HG03108 (cell line): ENCODE measurements around the gene SPCS2.
"Not testable (repeated sequence)": the region's sequence is repeated elsewhere in the genome, so short reads cannot be mapped to it uniquely, and the experiment has no call there.

Experiments
- ATAC-seq: cut with Tn5 transposase; IDR thresholded peaks from one replicate; pipeline ENCODE4 v1.9.1; 2021; ENCODE audit warnings: moderate library complexity; ENCODE audit not compliant: unreplicated experiment

Gene SPCS2

DNA sequence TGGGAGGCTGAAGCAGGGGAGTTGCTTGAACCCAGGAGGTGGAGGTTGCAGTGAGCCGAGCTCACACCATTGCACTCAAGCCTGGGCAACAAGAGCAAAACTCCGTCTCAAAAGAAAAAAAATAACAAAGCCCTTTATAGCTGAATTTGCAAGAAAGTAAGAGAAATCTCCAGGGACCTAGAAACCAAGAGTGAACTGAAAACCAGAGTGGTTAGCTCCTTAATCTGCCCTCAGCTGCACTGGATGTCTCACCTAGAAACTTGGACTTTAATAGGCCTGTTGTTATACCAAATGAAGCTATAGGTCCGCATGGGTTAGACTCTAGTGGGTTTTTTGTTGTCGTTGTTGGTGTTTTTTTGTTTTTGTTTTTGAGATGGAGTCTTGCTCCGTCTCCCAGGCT lies 43.8 kb downstream of the SPCS2 start:
- no peak for ATAC-seq

DNA sequence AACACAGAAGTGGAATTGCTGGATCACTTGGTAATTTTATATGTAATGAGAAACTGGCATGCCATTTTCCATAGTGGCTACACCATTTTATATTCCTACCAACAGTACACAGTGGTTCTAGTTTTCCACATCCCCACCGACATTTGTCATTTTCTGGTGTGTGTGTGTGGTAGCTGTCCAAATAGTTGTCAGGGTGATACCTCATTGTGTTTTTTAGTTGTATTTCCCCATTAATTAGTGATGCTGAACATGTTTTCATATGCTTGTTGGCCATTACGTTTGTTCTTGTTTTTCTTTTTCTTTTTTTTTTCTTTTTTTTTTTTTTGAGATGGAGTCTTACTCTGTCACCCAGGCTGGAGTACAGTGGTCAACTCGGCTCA lies 51.9 kb downstream of the SPCS2 start:
- no peak for ATAC-seq

DNA sequence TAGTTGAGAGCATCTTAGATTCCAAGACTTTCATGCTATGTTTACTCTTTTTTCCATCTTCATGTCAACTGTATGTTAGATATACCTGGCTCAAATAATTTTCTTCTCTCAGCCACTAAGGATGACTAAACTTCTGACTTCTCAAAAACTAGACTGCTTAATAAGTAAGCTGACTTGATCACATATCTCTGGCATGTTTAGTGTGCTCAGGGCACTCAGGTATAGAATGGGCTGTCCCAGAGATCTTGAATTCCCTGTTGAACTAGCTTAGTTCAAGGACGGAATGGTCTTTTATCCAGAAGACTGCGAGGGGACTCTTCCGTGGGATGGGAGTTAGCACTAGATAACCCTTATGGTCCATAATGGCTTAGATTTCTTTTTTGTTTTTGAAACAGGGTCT lies 52.6 kb downstream of the SPCS2 start:
- no peak for ATAC-seq

DNA sequence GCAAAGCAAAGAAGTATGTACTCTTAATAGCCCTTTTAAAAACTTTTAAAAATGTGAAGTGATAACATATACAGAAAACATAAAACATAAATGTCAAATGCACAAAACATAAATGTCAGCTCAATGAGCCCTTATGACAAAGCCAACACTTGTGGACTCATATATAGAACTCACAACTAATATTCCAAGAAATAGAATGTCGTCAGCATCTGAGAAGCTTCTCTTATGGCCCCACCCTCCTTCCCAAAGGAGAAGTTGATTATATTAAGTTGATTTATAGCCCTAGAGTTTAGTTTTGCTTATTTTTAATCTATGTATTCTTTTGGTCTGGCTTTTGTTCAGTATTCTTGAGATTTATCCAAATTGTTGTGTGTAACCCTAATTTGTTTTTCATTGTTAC lies 53.5 kb downstream of the SPCS2 start:
- no peak for ATAC-seq

DNA sequence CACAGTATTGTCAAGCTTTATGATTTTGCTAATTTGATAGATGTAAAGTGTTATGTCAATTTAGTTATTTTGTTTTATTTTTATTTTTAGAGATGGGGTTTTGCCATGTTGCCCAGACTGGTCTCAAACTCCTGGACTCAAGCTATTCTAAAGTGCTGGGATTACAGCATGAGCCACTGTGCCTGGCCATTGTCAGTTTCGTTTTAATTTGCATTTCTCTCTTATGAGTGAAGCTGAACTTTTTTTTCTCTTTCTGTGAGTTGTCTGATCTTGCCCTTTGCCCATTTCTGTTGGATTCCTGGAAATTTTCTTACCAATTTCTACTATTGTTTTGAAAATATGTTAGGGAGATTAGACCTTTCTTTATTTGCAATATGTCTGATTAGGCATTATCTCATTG lies 55.1 kb downstream of the SPCS2 start:
- ATAC-seq = no peak

DNA sequence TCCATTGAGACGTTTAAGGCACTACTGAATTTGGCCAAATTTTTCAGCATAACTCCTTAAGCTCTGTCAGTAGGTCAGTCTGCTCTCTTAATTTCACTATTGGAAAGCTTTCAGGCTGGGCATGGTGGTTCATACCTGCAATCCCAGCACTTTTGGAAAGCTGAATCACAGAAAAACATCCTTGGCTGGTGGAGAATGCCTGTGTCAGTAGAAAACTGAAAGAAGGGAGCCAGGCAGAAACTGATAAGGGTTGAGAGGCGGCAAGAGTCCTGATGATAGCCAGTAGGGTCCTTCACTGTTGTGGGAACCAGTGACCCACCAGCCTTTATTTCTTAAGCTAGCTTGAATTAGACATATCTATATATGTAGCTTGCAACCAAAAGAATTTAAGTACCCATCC lies 62.3 kb downstream of the SPCS2 start:
- ATAC-seq = no peak

DNA sequence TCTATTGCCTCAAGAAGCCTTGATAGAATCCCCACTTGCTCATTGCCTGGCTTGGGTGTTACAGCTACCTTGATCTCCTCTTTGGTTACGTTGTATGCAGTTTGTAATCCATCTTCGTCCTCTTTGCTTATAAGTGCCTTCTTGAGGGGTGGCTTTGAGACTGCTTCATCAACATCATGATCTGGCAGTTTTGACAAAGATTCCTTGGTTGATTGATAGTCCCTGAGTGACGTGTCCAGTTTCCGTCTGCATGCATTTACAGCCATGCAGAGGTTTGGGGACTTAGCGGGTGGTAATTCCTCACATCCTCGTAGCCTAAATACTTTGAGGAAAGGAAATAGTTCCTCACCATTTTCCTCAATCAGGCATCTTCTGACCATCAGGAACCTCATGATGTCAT lies 62.8 kb downstream of the SPCS2 start:
- no peak for ATAC-seq

DNA sequence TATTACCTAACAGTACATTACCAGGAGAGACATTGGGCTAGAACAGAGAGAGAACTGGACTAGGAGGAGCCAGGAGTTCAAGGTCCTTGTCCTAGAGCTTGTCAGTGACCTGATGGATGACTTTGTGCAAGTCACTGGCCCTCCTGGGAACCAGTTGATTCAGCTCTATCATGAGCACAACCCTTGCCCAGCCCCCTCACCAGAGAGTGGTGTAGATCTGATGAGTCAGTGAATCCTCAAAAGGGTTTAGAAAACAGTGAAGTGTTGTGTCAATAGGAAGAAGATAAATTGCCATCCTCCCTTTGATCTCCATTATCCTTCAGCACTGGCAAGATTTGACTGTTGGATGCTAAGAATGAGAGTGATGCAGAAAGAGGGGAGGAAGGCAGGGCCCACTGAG lies 64.0 kb downstream of the SPCS2 start:
- no peak for ATAC-seq

DNA sequence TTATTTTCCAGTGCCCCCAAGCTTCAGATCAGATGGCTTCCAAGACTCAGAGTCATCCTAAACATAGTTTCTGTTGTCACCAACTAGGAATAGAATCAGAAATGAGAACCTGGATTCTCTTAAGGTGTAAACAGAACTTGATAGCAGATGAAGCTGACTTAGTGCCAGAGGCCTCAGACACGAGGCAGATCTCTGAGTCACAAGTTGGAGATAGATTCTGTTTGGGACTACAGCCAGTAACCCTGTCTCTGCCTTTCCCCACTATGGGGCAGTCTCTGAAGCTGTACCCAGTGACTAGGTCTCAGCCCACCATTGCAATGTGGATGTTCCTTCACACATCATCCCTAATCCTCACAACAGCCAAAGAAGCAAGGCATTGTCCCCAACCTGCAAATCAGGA lies 65.1 kb downstream of the SPCS2 start:
- no peak for ATAC-seq

DNA sequence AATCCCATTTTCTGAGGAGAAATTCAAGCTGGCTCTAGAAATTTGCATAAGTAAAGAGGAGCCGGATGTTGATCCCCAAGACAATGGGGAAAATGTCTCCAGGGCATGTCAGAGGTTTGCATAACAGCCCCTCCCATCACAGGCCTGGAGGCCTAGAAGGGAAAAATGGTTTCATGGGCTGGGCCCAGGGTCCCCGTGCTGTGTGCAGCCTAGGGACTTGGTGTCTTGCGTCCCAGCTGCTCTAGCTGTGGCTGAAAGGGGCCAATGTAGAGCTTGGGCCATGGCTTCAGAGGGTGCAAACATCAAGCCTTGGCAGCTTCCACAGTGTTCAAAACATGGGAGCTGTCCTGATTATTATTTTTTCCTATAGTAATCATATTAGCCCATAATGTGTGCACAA lies 70.1 kb downstream of the SPCS2 start:
- ATAC-seq = not testable (repeated sequence)

DNA sequence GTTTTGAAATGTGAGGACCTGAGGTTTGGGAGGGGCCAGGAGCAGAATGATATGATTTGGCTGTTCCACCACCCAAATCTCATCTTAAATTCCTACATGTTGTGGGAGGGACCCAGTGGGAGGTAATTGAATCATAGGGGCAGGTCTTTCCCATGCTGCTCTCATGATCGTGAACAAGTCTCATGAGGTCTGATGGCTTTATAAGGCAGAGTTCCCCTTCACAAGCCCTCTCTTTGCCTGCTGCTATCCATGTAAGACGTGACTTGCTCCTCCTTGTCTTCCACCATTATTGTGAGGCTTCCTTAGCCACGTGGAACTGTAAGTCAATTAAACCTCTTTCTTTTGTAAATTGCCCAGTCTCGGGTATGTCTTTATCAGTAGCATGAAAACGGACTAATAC lies 71.3 kb downstream of the SPCS2 start:
- not testable (repeated sequence) for ATAC-seq

DNA sequence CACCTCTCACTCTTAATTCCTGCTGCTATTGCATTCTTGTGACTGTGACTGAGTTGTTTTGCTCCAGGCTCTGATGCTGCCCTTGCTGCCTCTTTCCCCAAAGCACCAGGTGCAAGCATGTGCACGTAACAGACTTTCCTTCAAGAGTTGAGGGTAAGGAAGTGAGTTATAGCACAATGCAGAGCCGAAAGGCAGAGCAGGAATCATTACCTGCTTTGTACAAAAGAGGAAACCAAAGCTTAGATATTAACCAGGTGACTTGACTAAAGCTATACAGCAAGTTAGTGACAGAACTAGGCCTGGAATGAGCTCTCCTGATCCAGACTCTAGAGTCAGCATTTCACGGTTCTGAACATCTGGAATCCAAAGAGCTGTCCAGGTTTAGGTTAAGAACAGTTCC lies 73.2 kb downstream of the SPCS2 start:
- ATAC-seq = peak; percentile 84

DNA sequence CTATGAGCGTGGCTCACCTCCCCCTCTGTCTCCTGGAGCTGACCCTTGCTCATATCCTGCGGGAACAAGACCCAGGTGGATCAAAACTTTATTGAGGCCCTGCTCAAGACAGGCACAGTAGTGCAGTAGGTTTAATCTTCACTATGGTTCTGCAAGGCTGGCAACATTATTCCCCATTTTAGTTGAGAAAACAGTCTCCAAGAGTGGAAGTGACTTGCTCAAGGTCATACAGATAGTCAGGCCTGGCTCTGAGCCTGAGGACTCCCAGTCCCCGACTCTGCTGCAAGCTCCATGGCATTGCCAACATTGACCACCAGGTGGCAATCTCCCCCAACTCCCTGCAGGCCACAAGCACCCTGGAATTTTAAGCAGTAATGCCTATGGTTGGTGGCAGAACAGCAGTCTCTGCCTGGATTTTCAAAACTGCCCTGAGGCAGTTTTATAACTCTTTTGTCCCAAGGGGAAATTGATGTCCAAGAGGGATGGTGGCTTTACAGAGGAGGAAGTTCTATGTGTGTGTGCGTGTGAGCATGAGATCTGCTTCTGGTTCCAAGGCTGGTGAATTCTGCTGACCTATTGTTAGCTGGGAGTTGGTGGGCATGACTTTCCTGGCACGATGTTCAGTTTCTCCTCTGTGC lies 73.8 kb downstream of the SPCS2 start:
- peak; percentile 69 for ATAC-seq

DNA sequence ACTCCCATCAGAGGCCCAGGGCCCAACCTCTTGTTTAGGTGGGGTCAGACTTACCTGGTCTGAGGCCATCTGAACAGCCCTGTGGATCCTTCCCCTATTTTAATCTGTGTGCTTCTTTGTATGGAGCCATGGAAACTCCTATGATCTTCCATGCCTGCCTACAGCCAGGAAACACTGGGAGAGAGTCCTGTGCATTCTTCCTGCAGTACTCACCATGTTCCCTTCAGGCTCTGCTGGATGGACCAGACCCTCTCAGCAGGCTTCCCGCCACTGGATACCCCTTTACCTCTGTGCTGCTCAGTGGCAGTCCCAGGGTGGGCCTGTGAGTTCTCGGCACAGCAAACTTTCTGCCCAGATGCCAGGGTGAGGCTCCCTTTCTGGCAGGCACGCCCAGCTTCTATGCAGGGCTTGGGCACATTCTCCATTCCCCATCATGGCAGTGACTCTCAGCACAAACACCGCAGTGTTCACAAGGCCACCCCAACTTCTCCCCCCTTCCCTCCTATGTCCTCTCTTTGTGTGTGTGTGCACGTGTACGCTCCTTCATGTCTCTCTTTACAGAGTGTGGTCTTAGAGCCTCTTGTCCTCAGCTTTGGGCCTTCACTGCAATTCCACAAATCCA lies 74.5 kb downstream of the SPCS2 start:
- ATAC-seq = no peak

DNA sequence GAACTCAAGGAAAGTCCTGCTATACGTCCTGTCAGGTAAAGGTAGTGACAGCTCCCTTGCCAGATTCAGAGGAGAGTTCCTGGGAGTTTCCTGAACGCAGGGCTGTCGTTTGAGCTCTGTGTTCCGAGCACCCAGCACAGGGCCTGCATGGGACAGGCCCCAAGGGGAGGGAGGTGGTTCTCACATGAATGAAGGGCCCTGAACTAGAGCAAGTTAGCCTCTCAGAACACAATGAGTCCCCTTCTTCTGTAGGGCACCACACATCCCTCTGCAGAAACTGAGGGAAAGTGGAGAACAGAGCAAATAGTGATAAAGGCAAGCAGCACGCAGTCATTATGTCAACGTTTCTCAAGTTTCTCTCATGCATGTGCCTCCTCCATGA lies 75.0 kb downstream of the SPCS2 start:
- no peak for ATAC-seq

DNA sequence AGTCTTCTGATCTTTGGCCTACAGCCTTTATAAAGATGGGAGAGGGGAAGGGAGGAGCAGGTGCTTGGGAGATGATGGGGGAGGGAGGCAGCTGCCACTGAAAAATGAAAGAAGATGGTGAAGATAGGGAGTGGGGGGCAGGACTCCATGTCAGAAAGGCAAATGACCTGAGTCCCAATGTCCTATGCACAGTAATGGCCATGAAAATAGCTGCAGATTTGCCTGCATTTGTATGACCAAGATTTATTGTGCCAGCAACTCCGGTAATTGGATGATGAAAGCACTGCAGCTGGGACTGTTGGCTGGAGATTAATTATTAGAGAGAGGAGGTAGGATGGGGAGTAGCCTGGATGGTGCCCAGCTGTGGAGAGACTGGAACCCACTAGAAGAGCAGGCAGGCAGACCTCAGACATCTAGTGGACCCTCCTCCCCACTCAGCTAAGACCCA lies 75.7 kb downstream of the SPCS2 start:
- ATAC-seq = no peak

DNA sequence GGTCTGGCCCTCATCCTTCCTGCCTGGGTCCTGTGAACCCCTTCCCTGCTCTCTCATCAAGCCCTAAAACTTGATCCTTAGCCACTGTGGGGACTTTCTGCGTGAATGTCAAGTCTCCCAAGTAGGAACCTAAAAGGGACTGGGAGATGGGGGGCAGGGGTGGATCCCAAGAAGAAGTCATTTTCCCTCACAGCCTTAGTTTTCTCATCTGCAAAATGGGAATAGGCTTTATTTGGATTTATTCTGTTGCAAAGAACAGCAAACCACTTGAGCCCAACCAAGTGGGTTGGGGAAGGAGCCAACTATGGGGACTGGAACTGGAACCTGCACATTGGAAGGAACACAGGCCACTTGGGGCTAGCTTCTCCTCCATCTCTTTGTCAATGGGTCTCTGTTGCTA lies 76.5 kb downstream of the SPCS2 start:
- no peak for ATAC-seq

DNA sequence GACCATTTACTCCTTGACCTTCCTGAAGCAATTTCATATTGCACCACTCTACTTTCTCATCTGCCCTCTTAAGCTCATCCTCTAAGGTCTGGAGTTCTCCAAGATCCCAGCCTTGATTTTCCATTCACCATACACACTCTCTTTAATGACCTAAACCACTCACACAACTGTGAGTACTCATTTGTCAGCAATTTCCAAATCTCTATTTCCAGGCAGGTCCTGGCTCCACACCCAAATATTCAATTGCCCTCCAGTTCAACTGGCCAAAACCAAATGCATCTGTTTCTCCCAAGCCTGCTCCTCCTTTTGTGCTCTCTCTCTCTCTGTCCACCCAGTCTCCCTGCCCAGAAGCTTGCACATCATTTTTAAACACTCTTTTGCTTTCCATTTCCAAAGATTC lies 79.3 kb downstream of the SPCS2 start:
- no peak for ATAC-seq
